ENCODE results near the gene DHRSX. TPM values are rescaled to one million over a fixed set of nuclear protein-coding genes. Genes with fewer than 3 reads are reported as not detected.
"Not testable (repeated sequence)": the region's sequence is repeated elsewhere in the genome, so short reads cannot be mapped to it uniquely, and the experiment has no call there.

Gene DHRSX
- total RNA-seq, 6 donors from 2014 or later = 18.2 to 34.8 (median 21.2) TPM

- Histone ChIP-seq H3K36me3 (no peaks in the 10 kb centered on the region), H3K27ac (no peak overlapping the region), H3K27me3 (no peaks in the 10 kb centered on the region), H3K4me3 (no peak overlapping the region), H3K9me3 (no peaks in the 10 kb centered on the region), H3K4me1 (no peaks in the 10 kb centered on the region)
- 85 to 88% methylated on average over 20 of the region's 20 CpGs for WGBS, 2 donors
- no peak for ATAC-seq (ENCODE audit: low FRiP score in 2 of 2)
- TF ChIP-seq POLR2A (IDR thresholded peaks at IDR 0.05) (no peak), POLR2AphosphoS5 (IDR thresholded peaks at IDR 0.05) (no peak), EP300 (IDR thresholded peaks at IDR 0.05) (no peak)
- TF ChIP-seq, protein P1, sequence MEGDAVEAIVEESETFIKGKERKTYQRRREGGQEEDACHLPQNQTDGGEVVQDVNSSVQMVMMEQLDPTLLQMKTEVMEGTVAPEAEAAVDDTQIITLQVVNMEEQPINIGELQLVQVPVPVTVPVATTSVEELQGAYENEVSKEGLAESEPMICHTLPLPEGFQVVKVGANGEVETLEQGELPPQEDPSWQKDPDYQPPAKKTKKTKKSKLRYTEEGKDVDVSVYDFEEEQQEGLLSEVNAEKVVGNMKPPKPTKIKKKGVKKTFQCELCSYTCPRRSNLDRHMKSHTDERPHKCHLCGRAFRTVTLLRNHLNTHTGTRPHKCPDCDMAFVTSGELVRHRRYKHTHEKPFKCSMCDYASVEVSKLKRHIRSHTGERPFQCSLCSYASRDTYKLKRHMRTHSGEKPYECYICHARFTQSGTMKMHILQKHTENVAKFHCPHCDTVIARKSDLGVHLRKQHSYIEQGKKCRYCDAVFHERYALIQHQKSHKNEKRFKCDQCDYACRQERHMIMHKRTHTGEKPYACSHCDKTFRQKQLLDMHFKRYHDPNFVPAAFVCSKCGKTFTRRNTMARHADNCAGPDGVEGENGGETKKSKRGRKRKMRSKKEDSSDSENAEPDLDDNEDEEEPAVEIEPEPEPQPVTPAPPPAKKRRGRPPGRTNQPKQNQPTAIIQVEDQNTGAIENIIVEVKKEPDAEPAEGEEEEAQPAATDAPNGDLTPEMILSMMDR (IDR thresholded peaks at IDR 0.05) = no peak
- DNase-seq = no peak
Measured at GRCh38 chrX:2466876-2467656, 33.7 kb downstream of the DHRSX start.

DNA sequence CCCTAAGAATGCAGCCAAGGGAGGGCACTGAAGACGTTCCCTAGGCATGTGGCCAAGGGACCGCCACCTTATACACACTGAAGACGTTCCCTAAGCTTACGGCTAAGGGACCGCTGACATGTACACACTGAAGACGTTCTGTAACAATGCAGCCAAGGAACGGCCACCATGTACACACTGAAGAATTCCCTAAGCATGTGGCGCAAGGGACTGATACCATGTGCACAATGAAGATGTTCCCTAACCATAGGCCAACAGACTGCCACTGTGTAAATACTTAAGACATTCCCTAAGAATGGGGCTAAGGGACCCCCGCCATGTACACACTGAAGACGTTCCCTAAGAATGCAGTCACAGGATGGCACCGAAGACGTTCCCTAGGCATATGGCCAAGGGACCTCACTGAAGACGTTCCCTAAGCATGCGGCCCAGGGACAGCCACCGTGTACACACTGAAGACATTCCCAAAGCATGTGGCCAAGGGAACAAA is 36.1 kb downstream of the DHRSX start:
- ATAC-seq (ENCODE audit: low FRiP score in 2 of 2) (no peak), DNase-seq (no peak)
- 87 to 88% methylated on average over 10 to 15 of the region's 15 CpGs for WGBS, 2 donors
- Histone ChIP-seq H3K9me3 (no peaks in the 10 kb centered on the region), H3K27ac (no peak overlapping the region), H3K36me3 (no peaks in the 10 kb centered on the region), H3K4me3 (no peak overlapping the region), H3K27me3 (no peaks in the 10 kb centered on the region), H3K4me1 (no peaks in the 10 kb centered on the region)
- TF ChIP-seq, protein P1 (IDR thresholded peaks at IDR 0.05) = no peak
- TF ChIP-seq POLR2A (IDR thresholded peaks at IDR 0.05) (no peak), EP300 (IDR thresholded peaks at IDR 0.05) (no peak), POLR2AphosphoS5 (IDR thresholded peaks at IDR 0.05) (no peak)

DNA sequence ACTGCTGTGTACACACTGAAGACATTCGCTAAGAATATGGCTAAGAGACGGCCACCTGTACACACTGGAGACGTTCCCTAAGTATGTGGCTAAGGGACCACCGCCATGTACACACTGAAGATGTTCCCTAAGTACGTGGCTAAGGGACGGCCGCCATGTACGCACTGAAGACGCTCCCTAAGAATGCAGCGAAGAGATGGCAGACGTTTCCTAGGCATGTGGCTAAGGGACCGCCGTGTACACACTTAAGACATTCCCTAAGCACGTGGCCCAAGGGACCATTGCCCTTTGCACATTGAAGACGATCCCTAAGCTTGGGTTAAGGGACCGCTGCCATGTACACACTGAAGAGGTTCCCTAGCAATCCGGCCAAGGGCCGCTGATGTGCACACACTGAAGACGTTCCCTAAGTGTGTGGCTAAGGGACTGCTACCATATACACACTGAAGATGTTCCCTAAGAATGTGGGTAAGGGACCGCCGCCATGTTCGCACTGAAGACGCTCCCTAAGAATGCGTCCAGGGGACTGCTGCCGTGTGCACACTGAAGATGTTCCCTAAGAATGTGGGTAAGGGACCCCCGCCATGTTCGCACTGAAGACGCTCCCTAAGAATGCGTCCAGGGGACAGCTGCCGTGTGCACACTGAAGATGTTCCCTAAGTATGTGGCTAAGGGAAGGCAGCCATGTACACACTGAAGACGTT is 36.7 kb downstream of the DHRSX start:
- no peak for TF ChIP-seq EP300 (IDR thresholded peaks at IDR 0.05)
- 85 to 87% methylated on average over 26 to 31 of the region's 31 CpGs for WGBS, 2 donors
- H3K36me3 ChIP-seq = no peaks in the 10 kb centered on the region
- no peak overlapping the region for H3K27ac ChIP-seq
- H3K27me3 ChIP-seq = no peaks in the 10 kb centered on the region
- DNase-seq = no peak
- ATAC-seq (ENCODE audit: low FRiP score in 2 of 2) = no peak
- H3K4me1 ChIP-seq = no peaks in the 10 kb centered on the region
- H3K4me3 ChIP-seq = no peak overlapping the region
- H3K9me3 ChIP-seq = no peaks in the 10 kb centered on the region

GRCh38 chrX:2463481-2463880 is 37.3 kb downstream of the DHRSX start:
- WGBS, 2 donors = 80 to 81% methylated on average over 9 to 10 of the region's 10 CpGs
- H3K27me3 ChIP-seq; H3K4me3 ChIP-seq; ATAC-seq (ENCODE audit: low FRiP score in 2 of 2); H3K27ac ChIP-seq; H3K9me3 ChIP-seq; DNase-seq; H3K4me1 ChIP-seq; H3K36me3 ChIP-seq: not testable (repeated sequence)

DNA sequence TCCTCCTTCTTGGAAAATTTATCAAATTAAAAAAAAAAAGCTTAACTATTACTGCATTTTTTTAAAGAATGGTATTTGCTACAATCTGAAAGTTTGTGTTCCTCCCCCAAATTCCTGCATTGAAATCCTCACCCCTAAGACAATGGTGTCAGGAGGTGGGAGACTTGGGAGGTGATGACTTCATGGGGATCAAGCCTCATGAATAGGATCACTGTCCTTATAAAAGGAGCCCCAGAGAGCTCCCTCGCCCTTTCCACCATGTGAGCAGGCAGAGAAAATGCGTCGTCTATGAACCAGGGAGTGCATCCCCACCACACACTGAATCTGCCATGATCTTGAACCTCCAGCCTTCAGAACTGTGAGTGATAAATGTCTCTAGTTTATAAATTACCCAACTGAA is 38.0 kb downstream of the DHRSX start:
- TF ChIP-seq POLR2A (IDR thresholded peaks at IDR 0.05) (no peak), EP300 (IDR thresholded peaks at IDR 0.05) (no peak)
- no peaks in the 10 kb centered on the region for H3K4me1 ChIP-seq
- H3K9me3 ChIP-seq = no peaks in the 10 kb centered on the region
- no peak overlapping the region for H3K4me3 ChIP-seq
- no peak for ATAC-seq (ENCODE audit: low FRiP score in 2 of 2)
- no peaks in the 10 kb centered on the region for H3K27me3 ChIP-seq
- 98 to 100% methylated on average over 3 of the region's 3 CpGs for WGBS, 2 donors
- no peak for DNase-seq
- H3K36me3 ChIP-seq = no peaks in the 10 kb centered on the region
- H3K27ac ChIP-seq = no peak overlapping the region

DNA sequence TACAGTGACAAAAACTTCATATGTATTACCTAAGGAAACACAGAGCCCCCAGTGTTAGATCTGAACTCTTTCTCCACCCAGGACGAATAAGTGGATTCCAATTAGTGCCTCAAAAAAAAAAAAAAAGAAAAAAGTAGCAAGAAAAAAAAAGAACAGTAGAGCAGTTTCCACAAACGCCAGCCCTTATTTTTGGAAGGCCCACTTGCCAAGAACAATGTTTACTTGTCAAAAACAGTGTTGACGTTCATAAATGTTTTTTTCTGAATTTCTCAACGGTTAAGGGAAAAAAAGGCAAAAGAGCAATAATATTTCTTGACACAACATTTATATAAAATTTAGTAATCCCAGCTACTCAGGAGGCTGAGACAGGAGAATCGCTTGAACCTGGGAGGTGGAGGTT is 38.7 kb downstream of the DHRSX start:
- Histone ChIP-seq H3K9me3 (no peaks in the 10 kb centered on the region), H3K27ac (no peak overlapping the region), H3K27me3 (no peaks in the 10 kb centered on the region), H3K4me1 (no peaks in the 10 kb centered on the region), H3K36me3 (no peaks in the 10 kb centered on the region), H3K4me3 (no peak overlapping the region)
- DNase-seq (no peak), ATAC-seq (ENCODE audit: low FRiP score in 2 of 2) (no peak)
- 58 to 63% methylated on average over 5 of the region's 5 CpGs for WGBS, 2 donors
- no peak for TF ChIP-seq POLR2A (IDR thresholded peaks at IDR 0.05)
- TF ChIP-seq, protein P1 (IDR thresholded peaks at IDR 0.05) = no peak
- no peak for TF ChIP-seq EP300 (IDR thresholded peaks at IDR 0.05)
- TF ChIP-seq POLR2AphosphoS5 (IDR thresholded peaks at IDR 0.05) = no peak

Measured in upper lobe of left lung (tissue), 6 donors.